GM18909 (cell line): ENCODE data around the gene AOPEP.

Source experiments
- ATAC-seq: cut with Tn5 transposase; IDR thresholded peaks from one replicate; pipeline ENCODE4 v1.9.1; 2021; ENCODE audit warnings: mild to moderate bottlenecking; ENCODE audit not compliant: unreplicated experiment, poor library complexity

The AOPEP gene

DNA sequence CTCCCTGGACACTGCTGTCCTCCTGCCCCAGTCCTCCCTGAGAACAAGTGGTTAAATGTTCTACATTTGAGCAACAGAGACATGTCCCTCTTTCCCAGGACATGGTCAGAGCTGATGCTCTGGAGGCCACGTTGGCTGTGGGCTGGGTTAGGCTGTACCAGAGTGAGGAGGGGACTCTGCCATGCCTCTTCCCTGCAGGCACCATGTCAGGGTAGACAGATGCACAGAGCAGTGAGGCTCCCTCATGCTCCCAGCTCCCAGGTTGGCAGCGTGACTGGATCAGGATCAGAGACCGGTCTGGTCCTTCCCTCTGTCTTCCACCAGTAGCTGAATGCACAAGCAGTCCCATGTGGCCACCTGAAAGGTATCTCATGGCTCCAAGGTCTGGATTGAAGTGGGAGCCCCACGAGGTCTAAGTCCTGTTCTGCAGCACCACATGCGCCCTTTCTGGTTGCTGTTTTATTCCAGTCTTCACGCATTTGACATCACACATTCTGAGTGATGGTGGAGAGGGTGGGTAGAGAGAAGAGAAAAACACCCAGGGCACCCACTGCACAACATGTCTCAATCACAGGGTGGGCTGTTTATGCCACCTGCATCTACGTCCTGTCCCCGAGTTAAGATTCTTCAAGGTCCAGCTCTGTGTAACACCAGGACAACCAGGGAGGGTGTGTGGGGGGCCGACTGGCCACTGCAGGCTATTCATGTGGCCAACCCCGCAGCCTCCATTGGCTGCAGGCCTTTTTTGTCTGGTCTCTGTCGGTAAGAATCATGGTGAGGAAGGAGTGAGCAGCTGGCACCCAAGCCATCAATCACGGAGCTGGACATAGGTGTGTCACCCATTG lies 386.2 kb downstream of the AOPEP start:
- no peak for ATAC-seq

DNA sequence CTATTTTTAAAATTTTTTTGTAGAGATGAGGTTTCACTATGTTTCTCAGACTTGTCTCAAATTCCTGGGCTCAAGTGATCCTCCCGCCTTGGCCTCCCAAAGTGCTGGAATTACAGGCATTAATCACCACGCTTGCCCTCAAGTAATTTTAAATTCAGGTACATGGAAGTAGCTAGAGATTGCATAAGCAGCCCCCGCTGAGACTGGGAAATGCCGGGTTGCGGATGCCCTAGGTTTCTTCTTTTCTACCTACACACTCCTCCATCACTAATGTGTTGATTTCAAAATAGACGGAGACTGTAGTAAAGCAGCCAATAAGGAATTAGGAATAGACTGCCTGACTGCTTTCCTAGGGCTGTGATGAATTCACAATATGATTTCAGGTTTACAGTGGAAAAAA lies 388.6 kb downstream of the AOPEP start:
- no peak for ATAC-seq

DNA sequence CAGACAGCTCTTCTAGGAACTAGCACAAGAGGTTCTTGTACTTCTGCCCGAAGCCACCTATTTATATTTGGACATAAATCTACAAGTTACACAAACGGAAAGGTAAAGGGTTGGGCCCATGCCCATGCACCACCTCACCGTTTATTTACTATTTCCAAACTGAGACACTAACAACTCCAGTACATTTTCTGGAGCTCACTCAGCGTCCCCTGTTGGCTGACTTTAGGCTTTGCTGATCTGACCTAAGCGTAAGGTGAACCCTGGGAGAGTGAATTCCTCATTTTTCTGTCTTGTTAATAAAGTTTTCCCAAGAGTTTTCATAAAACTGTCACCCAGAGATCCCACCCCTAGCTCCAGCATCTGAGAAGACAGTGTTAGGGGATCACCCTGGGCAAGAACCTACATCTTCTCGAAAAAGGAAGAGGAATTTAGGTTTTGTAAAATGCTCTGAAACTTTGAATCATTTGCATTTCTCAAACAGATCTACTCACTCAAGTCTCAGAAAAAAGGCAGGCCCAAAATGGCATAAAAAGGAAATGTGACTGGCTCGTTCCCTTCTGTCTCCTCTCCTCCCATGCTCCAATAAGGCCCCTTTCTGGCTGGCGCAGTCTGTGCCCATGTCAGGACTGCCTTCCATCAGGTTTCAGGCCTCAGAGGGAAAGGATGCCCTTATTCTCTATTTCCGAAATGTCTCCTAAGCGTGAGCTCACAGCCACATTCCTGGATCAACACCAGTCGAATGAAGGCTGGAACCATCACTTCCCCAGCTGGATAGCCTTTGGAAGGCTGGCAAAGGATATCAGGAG lies 389.7 kb downstream of the AOPEP start:
- ATAC-seq: no peak

DNA sequence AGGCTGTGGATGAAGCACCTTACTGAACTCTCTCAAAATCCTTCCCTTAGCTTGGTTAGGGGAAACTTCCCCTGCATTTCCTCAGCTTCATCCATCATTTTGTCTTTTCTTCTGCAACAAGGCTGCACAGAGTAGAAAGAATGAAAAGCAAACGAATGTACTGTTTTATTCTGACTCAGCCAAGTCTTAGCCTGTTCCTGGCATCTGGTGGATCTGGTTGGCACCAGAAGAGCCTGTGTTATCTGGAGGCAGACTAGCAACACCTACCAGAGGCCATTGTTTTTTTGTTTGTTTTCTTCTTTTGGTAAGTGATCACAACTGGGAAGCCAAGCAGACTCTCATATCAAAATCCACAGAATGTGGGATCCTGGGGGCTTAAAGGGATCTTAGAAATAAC lies 390.3 kb downstream of the AOPEP start:
- no peak for ATAC-seq

DNA sequence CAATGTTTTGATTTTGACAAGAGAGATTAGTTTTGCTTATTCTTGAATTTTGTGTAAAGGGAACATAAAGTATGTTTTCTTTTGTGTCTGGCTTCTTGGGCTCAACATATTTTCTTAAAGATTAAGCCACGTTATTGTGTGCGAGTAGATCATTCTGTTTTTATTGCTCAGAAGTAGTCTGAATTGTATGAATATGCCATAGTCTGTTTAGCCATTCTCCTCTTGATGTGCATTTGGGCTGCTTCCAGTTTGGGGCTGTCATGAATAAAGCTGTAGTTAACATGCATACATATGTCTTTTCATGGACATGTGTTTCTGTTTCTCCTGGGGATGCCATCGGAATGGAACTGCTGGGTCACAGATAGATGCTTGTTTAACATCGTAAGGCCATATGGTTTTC lies 392.1 kb downstream of the AOPEP start:
- no peak for ATAC-seq

DNA sequence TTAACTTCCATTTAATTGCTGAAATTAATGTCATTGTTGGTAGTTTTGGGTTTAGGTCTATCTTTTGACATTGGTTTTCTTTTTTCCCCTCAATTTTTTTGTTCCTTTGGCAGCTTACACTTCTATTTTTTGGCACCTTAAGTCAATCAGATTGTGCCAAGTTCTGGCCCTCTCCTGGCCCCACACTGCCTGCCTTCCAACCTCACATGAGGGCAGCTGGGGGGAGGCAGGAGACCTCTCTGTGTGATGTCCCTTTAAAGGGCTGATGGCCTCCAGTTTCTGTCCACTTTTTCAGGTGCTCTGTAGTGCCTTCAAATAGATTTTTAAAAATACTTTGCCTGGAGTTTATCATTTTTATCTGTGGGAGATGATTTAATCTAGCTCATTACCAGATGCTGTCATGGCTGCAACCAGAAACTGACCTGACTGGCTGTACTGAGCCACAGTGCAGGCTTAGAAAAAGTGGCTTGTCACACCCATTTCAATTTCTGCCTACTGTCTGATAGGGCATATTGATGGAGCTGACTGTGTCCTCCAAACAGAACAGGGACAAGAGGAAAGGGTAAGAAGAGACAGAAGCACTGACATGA lies 394.4 kb downstream of the AOPEP start:
- ATAC-seq: no peak

DNA sequence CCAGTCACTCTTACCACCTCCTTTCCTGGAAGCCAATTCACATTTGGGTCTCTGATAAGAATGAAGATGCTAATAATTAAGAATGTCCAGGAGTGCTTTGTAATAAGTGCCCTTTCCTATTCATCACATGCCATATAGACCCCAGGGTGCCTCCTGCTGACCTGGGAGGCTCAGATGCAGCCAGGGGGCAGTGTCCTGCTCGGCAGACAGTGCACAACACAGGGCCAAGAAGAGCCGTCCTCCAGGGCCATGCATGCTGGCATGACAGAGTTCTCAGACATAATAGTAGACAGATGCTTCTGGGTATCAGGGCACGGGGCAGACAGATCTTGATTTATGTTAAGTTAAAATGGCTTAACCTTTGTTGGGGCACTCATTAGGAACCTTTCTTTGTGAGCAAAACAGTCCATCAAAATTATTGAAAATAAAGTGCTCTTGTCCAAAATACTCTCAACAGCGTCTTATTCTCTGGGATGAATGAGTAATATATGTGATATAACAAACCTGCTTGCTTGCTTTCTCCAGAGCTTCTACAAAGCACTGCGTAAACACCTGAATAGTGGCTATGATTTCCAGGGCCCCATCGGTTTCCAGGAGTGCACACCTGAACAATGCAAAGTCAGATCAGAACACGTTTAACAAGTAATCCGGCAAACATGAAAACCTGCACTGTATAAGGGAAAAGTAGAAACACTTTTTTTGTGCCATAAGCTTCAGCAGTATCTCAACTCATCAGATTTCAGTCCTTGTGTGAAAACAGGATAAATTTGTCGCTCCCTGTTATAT lies 398.3 kb downstream of the AOPEP start:
- no peak for ATAC-seq

DNA sequence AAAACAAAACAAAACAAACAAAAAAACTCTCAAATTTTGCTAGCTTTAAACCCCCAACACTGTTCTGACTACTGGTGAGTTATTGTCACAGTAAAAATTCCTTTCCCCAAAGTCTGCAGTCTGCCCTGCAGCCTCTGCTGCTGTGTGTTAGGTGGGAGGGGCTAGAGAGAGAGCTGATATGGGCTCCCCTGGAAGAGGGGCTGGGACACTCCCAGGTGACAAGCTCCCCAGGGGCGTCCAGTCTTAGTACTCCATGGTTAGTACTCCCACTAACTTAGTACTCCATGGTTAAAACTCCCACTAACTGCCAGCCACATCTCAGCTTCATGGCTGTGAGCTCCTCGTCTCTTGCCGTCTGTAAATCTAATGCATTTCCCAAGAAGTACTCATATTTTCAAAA lies 399.2 kb downstream of the AOPEP start:
- no peak for ATAC-seq

DNA sequence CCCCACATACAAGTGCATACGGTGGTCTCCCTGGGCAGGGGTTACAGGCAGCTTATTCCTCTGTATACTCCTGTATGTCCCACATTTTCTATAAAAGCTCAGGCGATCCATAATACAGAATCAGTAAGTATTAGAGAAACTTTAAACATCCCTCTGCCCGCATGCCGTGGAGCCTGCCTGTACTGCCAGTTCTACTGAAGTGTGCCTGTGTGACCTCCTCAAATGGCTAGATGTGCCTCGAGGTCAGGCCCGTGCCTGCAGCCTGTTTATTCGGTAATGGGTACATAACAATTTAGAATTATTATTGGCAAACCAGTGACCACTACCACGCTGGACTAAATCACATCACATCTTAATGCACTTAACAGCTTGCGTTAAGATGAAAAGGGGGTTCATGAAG lies 400.2 kb downstream of the AOPEP start:
- ATAC-seq: no peak

DNA sequence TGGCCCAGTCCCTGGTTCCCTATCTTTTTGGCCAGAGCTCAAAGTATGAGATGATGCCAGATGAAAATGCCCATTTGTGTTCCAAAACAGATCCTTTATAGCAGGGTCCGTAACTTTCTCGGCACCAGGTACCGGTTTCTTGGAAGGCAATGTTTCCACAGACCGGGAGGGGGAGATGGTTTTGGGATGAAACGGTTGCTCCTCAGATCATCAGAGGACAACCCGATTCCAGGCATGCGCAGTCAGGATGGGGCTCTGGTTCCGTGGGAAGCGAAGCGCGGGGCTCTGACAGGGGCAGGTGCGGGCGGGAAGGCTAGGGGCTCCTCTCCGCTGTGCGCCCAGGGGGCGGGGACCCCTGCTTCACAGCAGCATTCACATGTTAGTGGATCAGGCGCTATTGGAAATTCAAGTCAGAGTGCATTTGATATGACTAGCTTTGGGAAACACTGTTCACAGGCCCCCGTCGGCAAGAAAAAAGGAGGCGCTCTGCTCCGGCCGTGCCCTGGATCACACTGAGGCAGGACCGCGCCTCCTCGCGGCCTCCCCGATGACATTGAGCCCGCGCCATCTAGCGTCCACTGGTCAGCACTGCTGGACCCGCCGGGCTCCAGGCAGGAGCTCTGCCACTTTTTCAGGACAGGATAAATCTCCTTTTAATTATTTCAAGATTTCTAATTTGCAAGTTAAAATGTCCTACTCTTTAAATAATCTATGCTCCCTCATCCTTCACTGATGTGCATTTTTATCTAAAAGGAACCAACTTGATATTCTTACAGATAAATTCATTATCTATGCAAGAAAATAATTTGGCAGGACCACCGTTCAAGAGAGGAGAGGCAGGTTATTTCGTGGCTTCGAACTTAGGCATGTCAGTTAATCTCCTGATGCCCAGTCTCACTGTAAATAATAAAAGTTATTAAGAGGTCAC lies 401.0 kb downstream of the AOPEP start:
- ATAC-seq: no peak

DNA sequence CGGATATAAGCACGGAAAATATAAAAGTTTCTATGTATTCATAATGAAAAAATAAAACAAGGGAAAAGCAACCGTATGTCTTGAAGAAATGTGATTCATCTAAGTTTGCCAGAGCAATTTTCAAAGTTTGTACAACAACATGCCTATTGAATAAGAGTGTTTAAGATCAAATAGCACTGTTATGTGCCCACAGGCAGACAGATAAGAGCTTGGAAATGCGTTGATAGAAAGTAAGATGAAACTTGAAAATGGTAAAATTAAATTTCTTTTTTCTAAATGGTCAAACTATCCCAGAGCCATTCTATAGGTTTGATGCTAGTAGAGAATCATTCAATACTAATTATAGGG lies 401.7 kb downstream of the AOPEP start:
- ATAC-seq: no peak

DNA sequence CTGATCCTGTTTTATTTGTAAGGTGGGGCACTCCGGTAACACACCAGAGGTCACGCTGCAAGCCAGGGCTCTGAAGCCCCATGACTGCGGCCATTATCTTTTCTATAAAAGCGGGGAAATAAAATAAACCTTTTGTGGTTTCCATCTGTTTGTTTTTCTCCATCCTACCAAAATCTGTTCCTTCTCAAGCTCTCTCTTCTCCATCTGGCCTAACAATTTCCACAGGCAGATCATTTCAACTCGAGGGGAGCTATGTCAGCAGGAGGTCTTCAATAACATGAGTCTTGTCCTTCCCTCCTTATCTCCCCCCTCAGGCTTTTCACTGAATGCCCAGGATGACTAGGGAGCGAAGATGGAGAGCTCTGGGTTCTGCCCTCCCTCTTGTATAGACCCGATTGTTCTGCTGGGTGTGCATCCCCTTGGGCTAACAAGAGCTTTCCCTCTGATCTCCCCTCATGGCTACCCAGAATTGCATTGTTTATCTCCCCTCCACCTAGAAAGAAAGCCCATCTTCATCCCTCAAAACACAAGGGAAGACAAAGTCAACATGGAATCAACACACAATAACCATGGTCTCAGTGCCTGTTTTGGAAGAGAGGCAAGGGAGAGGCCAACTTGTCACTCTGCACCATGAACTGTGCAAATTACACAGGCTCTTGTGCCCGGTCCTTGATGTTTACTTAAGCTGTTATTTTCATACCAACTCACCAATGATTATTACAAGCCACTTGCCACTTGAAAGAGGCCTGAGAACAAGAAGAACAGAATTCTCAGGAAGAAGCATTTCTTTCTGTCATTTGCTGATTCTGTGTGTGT lies 403.2 kb downstream of the AOPEP start:
- ATAC-seq: no peak

DNA sequence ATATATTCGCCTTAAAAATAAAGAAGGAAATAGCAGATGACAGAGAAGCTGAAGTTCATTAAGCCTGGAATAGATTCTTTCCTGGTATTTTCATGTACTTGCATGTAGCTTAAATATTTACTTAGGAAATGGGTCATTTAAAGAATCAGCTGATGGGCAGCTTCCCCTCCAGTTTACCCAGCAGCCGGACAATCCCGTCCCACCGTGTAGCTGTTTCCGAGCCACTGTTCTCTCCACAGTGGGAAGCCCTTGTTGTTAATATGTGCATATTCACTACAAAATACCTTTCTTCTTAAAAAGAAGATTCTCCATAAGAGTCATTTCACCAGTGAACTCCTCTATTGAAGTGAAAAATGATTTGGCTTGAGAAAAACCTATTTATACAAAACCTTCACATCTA lies 404.0 kb downstream of the AOPEP start:
- ATAC-seq: no peak

DNA sequence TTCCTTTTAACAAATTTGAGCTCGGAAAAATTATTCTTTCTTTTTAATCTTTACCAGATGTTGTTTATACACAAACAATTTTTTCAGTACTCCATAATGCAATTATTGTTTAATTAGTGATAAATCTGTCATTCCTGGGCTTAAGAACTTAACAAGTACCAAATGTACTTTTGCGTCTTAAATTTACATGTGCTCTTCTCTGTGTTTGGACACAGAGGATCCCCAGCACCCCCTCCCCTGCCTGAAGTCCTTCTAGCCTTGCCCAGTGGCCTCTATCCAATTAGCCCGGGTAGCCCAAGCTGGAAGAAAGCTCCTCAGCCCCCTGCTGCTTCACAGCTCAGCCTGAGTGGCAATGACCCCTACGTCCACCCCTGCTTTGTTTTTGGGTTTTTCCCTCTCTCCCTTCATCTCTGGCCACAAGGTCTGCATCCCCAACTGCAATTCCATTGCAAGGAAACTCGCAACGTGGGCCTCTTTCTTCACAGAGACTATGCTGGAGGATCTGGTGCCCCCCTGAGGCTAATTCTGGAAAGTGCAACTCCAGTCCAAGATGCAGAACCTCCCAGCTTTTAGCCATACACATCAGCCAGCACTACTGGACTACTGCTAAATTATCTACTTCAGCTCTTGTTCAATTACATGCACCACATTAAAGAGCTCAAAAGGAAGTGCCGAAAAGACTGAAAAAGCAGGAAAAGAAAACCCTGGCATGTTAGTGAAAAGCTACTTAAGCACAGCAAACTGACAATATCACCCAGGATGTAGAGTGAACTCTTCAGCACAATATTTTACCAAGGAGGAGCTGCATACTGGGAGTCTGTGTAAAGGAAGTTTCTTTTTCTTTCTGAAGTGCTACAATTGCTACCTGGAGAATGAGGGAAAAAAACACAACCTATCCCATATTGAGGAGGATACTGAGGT lies 404.8 kb downstream of the AOPEP start:
- no peak for ATAC-seq

DNA sequence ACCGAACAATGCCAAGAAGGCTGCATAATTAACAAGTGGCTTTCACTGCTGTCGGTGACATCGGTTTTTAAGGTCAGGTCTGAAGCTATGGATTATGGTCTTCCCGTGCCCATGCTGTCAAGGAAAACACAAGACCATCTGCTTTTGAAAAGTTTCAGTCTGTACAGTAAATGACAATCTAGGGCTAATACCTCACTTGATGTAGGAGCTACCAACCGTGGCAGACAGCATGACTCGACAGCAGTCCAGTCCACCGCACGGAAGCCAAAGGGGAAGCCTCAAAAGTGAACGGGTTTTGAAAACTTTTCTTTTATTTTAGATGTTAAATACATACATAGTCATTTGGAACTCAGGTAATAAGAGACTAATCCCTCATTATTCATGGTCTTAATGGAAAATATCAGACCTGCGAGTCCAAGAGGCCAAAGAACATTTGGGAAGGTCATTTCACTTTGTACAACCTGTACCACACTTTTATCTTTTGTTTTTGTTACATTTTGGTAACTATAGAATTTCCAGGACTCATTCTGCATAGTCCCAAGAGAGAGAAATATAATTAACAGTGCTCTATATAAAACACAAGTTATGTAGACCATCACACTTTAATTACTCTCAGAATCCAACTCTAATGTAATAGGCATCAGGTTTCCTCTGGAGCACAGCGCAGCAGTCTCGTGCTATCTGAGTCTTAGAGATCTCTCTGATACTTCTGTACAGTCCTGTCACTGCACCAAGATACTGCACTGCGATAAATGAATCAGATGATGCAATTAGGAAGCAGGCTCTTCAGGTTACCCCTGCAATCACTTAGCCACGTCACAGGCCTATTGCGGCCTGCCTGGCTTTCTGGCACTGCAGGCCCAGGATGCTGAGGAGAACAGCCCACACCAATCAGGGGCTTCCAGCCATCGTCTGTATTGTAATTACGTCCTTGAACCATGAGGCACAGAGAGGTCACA lies 406.1 kb downstream of the AOPEP start:
- no peak for ATAC-seq

DNA sequence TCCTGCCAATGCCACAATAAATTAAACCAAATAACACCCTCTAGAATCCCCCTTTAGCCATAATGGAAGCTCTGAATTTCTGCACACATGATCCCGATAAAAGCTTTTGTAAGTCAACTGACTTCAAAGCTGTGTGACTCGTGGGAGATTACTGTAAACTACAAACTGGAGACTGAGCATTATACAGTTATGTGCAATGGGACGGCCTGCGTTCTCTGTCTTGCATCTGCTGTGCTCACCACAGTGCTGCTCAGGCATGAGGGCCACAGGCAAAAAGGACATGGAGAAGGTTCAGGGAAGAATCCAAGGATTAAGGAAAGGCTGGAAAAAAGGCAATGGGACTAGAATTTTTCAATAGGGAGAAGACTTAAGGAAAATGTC lies 406.8 kb downstream of the AOPEP start:
- ATAC-seq: no peak

DNA sequence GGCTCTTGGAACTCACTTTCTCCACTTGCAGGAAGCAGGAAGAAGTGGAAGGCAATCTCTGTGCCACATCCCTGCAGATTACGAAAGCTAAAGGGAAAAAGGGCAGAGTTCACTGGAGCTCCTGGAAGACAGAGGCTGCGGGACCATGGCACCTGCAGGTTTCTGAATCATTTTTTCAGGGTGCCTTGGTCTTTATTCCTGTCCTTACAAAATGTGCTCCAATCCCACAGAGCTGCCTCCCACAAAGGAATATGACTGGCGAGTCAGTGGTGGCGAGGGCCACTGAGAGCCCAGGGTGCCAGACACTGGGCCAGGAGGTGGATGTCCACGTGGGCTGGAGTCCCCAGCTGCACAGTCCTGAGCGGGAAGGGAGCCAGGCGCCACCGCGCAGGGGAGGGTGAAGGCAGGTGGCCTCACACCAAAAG lies 408.0 kb downstream of the AOPEP start:
- ATAC-seq: no peak
